Measurements from ENCODE around the gene ZCCHC14. TPM values are rescaled to one million over a fixed set of nuclear protein-coding genes. Genes with fewer than 3 reads are reported as not detected.

The ZCCHC14 gene
- total and polyA plus RNA-seq, 10 donors, result 1.6 to 18.3 (median 13.2) TPM

DNA sequence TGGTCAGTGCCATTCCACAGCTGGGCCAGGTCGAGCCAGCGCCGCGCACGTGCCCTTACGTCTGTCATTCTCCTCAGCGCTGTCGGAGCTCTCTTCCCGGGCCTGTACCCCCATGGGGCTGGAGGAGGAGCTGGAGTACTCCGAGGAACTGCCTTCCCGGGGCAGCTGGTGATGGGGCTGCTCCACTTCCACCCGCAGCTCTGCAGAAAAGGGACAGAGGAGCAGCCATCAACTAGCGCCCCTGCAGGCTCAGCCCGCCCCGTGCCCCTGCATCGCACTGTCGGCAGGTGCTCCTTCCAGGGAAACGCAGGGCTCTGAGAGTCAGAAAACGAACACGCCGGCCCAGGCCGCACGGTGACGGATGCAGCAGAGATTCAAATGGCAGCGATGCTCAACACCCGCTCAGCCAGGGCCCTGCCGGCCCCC, 79.8 kb downstream of the ZCCHC14 start:
- peak; percentile 72 for DNase-seq
- no peaks in the 10 kb centered on the region for H3K27me3 ChIP-seq (replicated peaks in 1 of 7)
- TF ChIP-seq, protein P1, sequence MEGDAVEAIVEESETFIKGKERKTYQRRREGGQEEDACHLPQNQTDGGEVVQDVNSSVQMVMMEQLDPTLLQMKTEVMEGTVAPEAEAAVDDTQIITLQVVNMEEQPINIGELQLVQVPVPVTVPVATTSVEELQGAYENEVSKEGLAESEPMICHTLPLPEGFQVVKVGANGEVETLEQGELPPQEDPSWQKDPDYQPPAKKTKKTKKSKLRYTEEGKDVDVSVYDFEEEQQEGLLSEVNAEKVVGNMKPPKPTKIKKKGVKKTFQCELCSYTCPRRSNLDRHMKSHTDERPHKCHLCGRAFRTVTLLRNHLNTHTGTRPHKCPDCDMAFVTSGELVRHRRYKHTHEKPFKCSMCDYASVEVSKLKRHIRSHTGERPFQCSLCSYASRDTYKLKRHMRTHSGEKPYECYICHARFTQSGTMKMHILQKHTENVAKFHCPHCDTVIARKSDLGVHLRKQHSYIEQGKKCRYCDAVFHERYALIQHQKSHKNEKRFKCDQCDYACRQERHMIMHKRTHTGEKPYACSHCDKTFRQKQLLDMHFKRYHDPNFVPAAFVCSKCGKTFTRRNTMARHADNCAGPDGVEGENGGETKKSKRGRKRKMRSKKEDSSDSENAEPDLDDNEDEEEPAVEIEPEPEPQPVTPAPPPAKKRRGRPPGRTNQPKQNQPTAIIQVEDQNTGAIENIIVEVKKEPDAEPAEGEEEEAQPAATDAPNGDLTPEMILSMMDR (IDR thresholded peaks at IDR 0.05 in 8 of 11, conservative IDR thresholded peaks at IDR 0.05 in 3 of 11), result no peak
- no peak for TF ChIP-seq POLR2AphosphoS5 (IDR thresholded peaks at IDR 0.05)
- TF ChIP-seq POLR2A (IDR thresholded peaks at IDR 0.05), result no peak
- H3K4me1 ChIP-seq, result peaks cover 0 to 9% (median 6%) of the 10 kb centered on the region in 6 donors
- H3K4me3 ChIP-seq, result no peak overlapping the region
- H3K9me3 ChIP-seq, result no peaks in the 10 kb centered on the region
- no peak overlapping the region for H3K27ac ChIP-seq
- WGBS, 5 donors, result 92 to 99% (median 94%) methylated on average over 19 to 27 of the region's 27 CpGs
- intact Hi-C loops (cut with DNase I; ENCODE audit: low total_unique reads), result no loop called here
- H3K36me3 ChIP-seq, result peaks cover 0 to 94% (median 63%) of the 10 kb centered on the region in 6 donors

DNA sequence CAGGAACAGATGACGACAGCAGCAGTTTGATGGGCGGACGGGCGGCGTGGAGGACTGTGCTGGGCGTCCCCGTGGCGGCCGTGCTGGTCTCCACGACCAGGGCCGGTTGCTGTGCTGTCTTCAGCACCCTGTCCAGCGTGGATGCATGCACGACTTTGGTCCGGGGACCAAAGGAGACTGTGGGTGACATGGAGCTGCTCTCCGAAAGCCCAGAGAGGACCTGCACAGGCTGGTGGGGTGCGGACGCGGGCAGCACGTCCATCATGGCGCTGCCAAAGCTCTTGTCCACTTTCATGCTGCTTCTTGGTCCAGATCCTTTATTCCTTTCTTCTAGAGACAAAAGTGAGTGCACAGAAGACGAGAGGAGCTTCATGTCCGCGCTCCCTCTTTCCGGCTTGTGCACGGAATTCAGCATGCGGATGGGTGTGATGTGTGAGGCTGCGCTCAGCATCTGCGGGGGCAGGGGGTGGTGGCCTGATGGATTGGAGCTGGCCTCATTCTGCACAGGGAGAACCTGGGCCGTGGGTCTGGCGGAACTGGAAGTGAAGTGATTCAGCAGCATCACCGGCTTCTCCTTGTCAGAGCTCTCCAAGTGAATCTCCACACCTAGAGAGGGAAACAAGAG, 80.3 kb downstream of the ZCCHC14 start:
- H3K27me3 ChIP-seq (replicated peaks in 1 of 7), result no peaks in the 10 kb centered on the region
- intact Hi-C loops (cut with DNase I; ENCODE audit: low total_unique reads), result no loop called here
- TF ChIP-seq POLR2A (IDR thresholded peaks at IDR 0.05) (no peak), POLR2AphosphoS5 (IDR thresholded peaks at IDR 0.05) (peak in 1 of 3 donors; percentile 17)
- TF ChIP-seq, protein P1 (IDR thresholded peaks at IDR 0.05 in 8 of 11, conservative IDR thresholded peaks at IDR 0.05 in 3 of 11), result no peak
- WGBS, 5 donors, result 90 to 94% (median 92%) methylated on average over 26 to 31 of the region's 31 CpGs
- no peak overlapping the region for H3K27ac ChIP-seq
- peak; percentile 69 for DNase-seq
- no peak overlapping the region for H3K4me3 ChIP-seq
- peaks cover 0 to 14% (median 10%) of the 10 kb centered on the region in 6 donors for H3K4me1 ChIP-seq
- H3K9me3 ChIP-seq, result no peaks in the 10 kb centered on the region
- H3K36me3 ChIP-seq, result peaks cover 0 to 94% (median 58%) of the 10 kb centered on the region in 6 donors

DNA sequence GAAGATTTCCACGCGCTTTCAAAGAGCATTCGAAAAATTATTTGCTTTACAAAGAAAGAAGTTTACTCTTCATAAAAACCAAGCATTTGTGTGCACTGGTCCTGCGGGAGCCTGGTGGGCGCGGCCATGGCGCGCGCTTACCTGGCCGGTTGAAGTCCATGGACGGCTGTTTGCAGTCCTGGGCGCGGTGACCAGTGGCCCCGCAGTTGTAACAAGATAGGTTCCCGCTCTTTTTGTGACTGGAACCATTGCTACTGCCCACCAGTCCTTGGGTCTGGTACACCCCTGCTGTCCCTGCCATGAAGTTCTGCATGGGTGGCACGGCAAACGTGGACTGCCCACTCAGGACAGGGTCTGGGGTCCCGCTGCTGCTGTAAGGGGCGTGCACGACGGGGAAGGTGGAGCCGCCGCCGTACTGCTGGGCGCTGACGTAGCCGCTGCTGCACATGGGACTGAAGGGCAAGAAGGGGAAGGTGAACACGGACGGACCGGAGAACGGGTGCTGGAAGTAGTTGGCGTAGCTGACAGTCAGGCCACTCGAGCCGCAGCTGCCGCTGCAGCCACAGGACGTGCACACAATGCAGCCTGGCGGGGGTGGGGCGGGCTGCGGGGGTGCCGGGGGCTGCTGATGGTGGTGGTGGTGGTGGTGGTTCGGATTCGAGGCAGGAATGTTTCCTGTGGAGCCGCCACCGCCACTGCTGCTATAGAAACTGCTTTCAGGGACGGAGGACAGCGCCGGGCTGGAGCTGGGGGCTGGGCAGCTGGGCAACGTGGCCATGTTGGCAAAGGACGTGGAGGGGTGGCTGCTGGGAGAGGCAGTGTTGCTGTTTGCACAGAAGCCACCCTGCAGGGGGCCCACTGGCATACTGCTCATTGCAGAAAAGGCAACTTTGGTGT, 81.2 kb downstream of the ZCCHC14 start:
- Histone ChIP-seq H3K27me3 (replicated peaks in 1 of 7) (no peaks in the 10 kb centered on the region), H3K36me3 (peaks cover 0 to 90% (median 52%) of the 10 kb centered on the region in 6 donors), H3K9me3 (no peaks in the 10 kb centered on the region), H3K4me1 (peaks cover 0 to 21% (median 18%) of the 10 kb centered on the region in 6 donors), H3K27ac (no peak overlapping the region), H3K4me3 (no peak overlapping the region)
- peak in 2 of 3 donors; percentile 17 to 60 for TF ChIP-seq POLR2AphosphoS5 (IDR thresholded peaks at IDR 0.05)
- no peak for TF ChIP-seq POLR2A (IDR thresholded peaks at IDR 0.05)
- intact Hi-C loops (cut with DNase I; ENCODE audit: low total_unique reads), result no loop called here
- 92 to 96% (median 95%) methylated on average over 45 to 49 of the region's 49 CpGs for whole genome bisulfite sequencing, 5 donors
- DNase-seq, result peak; percentile 70

DNA sequence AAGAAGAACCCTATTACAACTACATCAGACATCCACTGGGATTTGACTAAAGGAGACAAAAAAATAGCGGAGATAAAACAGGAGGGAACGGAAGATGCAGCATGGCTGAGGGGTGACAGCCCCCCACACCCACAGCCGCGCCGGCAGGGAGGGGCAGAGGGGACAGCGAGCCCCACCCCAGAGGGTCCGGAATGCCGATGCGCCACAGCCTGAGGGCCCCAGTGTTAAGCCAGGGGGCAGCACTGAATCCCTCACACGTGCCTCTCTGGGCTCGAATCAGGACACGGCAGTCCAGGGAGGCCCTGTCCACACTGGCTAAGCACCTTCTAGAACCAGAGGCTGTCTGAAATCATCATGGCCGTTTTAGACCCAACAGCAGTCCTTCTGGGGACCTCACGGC, 81.9 kb downstream of the ZCCHC14 start:
- Histone ChIP-seq H3K9me3 (no peaks in the 10 kb centered on the region), H3K27ac (no peak overlapping the region), H3K27me3 (replicated peaks in 1 of 7) (no peaks in the 10 kb centered on the region), H3K36me3 (peaks cover 0 to 90% (median 50%) of the 10 kb centered on the region in 6 donors), H3K4me3 (no peak overlapping the region), H3K4me1 (peaks cover 0 to 23% (median 19%) of the 10 kb centered on the region in 6 donors)
- peak; percentile 60 for DNase-seq
- intact Hi-C loops (cut with DNase I; ENCODE audit: low total_unique reads), result no loop called here
- WGBS, 5 donors, result 82 to 93% (median 92%) methylated on average over 10 to 14 of the region's 14 CpGs
- TF ChIP-seq POLR2AphosphoS5 (IDR thresholded peaks at IDR 0.05) (no peak), POLR2A (IDR thresholded peaks at IDR 0.05) (no peak)
- TF ChIP-seq, protein P1 (IDR thresholded peaks at IDR 0.05 in 8 of 11, conservative IDR thresholded peaks at IDR 0.05 in 3 of 11), result no peak

Data from spleen (tissue), 11 donors.